IPS-15b (cell line): Measurements from ENCODE around the gene RRP12.

Experiments used
- H3K27me3 ChIP-seq: one replicate; pipeline ENCODE4 v1.6.1; 2013; ENCODE audit warnings: low read length; ENCODE audit not compliant: control insufficient read depth, insufficient read depth
- H3K36me3 ChIP-seq: one replicate; pipeline ENCODE4 v1.6.1; 2013; ENCODE audit warnings: low read length; ENCODE audit not compliant: control insufficient read depth, insufficient read depth
- H3K4me1 ChIP-seq: one replicate; pipeline ENCODE4 v1.6.1; 2013; ENCODE audit warnings: mild to moderate bottlenecking, low read length; ENCODE audit not compliant: control insufficient read depth, insufficient read depth
- H3K4me3 ChIP-seq: one replicate; pipeline ENCODE4 v1.5.1; 2013; ENCODE audit warnings: low read depth, low read length
- H3K9ac ChIP-seq: one replicate; pipeline ENCODE4 v1.6.1; 2013; ENCODE audit warnings: low read depth, mild to moderate bottlenecking, low read length
- H3K9me3 ChIP-seq: one replicate; pipeline ENCODE4 v1.6.1; 2013; ENCODE audit warnings: mild to moderate bottlenecking, low read length; ENCODE audit not compliant: control insufficient read depth, insufficient read depth

RRP12 gene

DNA sequence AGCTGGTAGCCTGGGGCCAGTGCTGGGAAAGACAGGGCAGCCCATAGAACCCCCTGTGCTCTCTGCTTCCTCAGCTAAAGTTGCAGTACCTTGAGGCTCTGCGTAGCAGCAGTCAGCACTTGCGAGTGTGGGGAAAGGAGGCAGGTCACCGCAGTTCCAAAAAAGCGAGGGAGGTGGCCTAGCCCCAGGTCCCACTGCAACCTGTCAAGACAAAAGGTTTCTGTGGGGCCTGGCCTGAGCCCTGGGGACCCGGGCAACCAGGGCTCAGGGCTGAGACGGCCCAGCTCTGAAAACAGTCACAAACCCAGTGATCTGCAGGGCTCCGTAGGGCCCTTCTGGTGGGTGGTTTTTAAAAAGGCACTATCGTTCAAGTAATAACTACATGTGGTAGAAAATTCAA, 19.5 kb downstream of the RRP12 start:
- Histone ChIP-seq H3K4me3 (no peak overlapping the region), H3K36me3 (peaks cover 51% of the 10 kb centered on the region), H3K9ac (no peak overlapping the region), H3K4me1 (no peaks in the 10 kb centered on the region), H3K27me3 (no peaks in the 10 kb centered on the region), H3K9me3 (no peaks in the 10 kb centered on the region)

DNA sequence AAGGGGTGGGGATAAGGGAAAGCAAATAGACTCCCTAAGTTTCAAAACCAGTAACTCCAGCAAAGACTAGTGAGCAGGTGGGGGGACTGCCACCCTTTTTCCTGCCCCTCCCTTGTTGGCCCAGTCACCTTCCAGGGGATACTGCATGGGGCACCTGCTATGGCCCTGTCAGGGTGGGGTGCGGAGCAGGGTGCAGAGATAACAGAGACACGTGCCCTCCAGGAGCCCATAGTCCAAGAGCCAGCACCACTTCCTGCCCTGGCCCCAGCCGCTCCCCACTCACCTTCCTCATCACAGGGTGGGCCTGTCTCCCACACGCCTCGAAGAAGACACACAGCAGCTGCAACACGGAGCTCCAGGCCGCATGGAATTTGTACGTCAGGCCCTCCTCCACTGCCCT, 20.6 kb downstream of the RRP12 start:
- H3K9ac ChIP-seq, result no peak overlapping the region
- H3K27me3 ChIP-seq, result no peaks in the 10 kb centered on the region
- H3K4me3 ChIP-seq, result no peak overlapping the region
- no peaks in the 10 kb centered on the region for H3K9me3 ChIP-seq
- H3K4me1 ChIP-seq, result no peaks in the 10 kb centered on the region
- peaks cover 49% of the 10 kb centered on the region for H3K36me3 ChIP-seq

DNA sequence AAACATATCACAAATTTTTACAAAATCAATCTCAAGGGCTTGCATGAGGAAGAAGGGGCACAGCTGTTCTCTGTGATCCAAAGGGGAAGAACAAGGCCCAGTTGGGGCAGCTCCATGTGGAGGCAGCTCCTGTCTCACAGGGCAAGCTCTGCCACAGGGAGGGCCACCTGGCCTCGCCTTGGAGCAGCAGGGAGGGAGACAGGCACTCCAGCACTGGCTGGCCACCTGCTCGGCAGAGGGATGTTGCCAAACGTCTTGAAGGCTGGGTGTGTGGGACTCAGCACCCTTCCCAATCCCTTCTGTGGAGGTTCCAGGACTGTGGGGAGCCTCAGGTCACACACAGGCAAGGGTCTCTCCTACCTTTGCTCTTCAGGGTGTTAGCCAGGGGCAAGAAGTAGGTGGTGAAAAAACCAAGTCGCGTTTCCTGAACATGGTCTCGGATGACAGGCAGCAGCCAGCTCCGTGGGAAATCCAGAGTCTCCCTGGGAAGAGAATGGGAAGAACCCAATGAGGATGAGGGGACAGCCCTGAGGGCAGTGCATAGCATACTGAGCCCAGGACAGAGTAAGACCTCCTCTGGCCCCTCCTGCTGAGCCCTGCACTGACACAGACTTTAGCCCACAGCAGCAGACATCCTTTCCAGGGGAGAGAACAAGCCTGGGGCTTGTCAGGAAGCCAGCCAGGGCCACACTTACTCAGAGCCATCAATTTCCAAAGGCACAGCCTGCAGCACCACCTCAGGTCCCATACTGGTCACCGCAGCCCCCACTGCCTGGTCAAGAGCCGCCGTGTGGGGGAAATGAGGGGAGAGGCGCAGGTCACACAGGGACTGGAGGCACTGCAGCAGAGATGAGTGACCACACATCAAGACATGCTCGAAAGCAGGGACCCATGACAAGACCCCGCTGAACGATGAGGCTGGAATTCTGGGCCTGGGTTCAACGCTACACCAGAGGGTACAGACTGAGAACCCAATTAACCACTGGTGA, 21.9 kb downstream of the RRP12 start:
- Histone ChIP-seq H3K27me3 (no peaks in the 10 kb centered on the region), H3K9ac (no peak overlapping the region), H3K36me3 (peaks cover 38% of the 10 kb centered on the region), H3K4me1 (no peaks in the 10 kb centered on the region), H3K9me3 (no peaks in the 10 kb centered on the region), H3K4me3 (no peak overlapping the region)

DNA sequence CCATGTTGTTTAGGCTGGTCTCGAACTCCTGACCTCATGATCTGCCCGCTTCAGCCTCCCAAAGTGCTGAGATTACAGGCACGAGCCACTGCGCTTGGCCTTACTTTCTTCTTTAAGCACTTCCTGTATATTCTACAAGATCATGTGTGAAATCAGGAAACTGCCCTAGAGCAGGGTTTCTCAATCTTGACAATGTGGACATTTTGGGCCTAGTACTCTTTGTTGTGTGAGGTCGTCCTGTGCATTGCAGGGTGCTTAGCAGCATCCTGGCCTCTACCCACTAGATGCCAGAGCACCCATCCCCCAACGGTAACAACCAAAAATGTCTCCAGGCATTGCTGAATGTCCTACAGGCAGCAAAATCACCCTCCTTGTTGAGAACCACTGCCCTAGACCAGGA, 24.7 kb downstream of the RRP12 start:
- Histone ChIP-seq H3K27me3 (no peaks in the 10 kb centered on the region), H3K36me3 (peaks cover 57% of the 10 kb centered on the region), H3K9me3 (no peaks in the 10 kb centered on the region), H3K9ac (no peak overlapping the region), H3K4me3 (no peak overlapping the region), H3K4me1 (no peaks in the 10 kb centered on the region)

DNA sequence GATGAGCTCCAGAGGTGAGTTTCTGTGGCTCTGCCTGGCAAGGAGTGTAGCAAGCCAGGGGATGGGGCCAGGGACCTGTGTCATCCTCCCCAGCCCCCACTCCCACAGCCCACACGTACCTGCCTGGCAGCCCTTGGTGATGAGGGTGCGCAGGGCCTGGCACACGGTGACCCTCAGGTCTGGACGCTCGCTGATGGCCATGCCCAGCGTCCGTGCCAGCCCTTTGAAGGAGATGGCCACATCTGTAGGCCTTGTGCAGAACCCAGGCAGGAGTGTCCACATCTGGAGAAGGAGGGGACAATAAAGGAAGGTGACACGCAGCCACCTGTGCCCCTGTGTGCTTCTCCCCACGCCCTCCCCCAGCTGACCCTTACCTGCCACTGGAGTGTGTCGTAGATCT, 27.7 kb downstream of the RRP12 start:
- Histone ChIP-seq H3K36me3 (peaks cover 64% of the 10 kb centered on the region), H3K9me3 (no peaks in the 10 kb centered on the region), H3K27me3 (no peaks in the 10 kb centered on the region), H3K4me3 (no peak overlapping the region), H3K4me1 (no peaks in the 10 kb centered on the region), H3K9ac (no peak overlapping the region)

DNA sequence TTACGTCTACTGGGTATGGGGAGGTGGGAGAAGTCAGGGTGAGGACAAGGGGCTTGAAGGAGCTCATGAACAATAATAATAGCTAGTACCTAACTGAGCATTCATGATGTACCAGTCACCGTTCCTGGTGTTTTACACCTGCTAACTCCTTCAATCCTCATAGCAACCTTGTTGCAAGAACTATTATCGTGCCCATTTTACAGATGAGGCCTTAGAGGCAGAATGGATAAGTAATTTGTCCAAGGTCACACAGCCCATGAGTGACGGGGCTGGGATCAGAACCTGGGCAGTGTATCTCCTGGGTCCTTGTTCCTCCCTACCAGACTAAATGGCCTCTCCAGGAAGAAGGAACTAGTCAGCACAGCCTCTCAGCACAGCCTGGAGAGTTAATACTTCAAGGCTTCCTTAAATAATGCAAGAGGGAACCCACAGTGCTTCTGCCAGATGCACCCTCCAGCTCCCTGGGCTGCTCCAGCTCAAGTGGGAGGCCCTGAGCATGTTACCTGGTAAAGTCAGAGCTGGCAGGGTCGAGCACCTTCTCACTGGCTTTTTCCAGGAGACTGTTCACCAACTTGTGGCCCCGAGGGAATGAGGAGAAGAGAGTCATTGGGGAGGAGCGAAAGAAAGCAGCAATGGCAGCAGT, 28.8 kb downstream of the RRP12 start:
- Histone ChIP-seq H3K9ac (no peak overlapping the region), H3K36me3 (peaks cover 60% of the 10 kb centered on the region), H3K9me3 (no peaks in the 10 kb centered on the region), H3K27me3 (no peaks in the 10 kb centered on the region), H3K4me1 (no peaks in the 10 kb centered on the region), H3K4me3 (no peak overlapping the region)

DNA sequence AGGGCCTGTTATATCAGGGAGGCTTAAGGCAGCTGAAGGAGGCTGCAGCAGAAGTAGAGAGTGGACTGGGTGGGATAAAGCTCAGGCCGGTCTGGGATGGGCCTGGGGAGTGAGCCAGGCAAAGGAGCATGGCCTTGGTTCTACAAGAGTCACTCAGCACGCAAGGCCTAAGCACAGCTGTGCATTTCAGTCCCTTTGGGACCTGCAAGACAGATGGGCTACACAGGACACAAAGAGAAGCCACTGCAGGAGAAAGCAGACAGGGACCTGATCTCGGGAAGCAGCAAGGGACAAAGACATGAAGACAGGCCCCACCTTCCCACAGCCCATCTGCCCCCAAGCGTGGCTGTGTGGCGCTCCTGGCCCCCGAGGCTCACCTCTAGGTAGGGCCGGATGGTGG, 29.4 kb downstream of the RRP12 start:
- no peaks in the 10 kb centered on the region for H3K9me3 ChIP-seq
- no peak overlapping the region for H3K9ac ChIP-seq
- H3K27me3 ChIP-seq, result no peaks in the 10 kb centered on the region
- peaks cover 66% of the 10 kb centered on the region for H3K36me3 ChIP-seq
- no peak overlapping the region for H3K4me3 ChIP-seq
- no peaks in the 10 kb centered on the region for H3K4me1 ChIP-seq

DNA sequence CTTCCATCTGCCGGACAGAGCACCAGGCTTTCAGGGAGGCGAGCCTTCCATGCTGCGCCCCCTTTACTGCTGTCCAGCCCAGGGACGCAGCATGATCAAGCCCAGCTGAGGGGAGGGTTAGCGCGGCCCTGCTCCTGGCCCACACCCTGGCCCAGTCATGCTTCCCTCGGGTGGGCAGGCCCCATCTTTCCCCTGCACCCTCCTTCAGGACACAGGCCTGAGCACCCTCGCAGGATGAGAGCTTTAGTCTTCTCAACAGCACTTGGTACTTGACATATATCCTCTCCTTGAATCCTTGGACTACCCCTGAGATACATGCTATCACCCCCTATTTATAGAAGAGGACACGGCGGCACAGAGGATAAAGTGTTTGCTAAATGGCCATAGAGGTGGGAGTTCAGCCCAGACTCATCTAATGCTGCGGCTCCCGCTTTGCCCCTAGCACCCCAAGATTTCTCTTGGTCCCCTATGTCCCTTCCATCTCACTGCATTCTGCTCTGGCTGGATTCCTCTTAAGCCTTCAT, 34.0 kb downstream of the RRP12 start:
- Histone ChIP-seq H3K9ac (no peak overlapping the region), H3K9me3 (no peaks in the 10 kb centered on the region), H3K4me1 (no peaks in the 10 kb centered on the region), H3K27me3 (no peaks in the 10 kb centered on the region), H3K36me3 (peaks cover 84% of the 10 kb centered on the region), H3K4me3 (no peak overlapping the region)

DNA sequence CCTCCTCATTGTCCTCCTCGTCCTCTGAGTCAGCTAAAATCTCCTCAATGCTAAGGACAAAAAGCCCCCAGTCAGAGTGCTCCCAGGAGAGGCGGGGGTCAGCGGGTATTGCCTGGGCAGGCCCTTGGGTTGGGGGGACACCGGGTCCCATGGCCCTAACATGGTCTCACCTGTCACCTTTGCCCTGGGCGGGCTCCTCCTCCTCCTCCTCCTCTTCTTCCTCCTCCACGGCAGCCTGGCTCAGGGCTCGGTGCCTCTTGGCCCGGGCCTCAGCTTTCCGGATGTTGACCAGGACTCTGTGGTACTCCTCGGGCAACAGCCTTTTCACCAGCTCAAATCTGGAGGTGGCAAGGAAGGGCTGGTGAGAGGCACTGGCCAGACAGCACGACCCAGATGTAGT, 34.6 kb downstream of the RRP12 start:
- H3K27me3 ChIP-seq, result no peaks in the 10 kb centered on the region
- H3K4me3 ChIP-seq, result no peak overlapping the region
- H3K36me3 ChIP-seq, result peaks cover 79% of the 10 kb centered on the region
- H3K4me1 ChIP-seq, result no peaks in the 10 kb centered on the region
- no peaks in the 10 kb centered on the region for H3K9me3 ChIP-seq
- H3K9ac ChIP-seq, result no peak overlapping the region

DNA sequence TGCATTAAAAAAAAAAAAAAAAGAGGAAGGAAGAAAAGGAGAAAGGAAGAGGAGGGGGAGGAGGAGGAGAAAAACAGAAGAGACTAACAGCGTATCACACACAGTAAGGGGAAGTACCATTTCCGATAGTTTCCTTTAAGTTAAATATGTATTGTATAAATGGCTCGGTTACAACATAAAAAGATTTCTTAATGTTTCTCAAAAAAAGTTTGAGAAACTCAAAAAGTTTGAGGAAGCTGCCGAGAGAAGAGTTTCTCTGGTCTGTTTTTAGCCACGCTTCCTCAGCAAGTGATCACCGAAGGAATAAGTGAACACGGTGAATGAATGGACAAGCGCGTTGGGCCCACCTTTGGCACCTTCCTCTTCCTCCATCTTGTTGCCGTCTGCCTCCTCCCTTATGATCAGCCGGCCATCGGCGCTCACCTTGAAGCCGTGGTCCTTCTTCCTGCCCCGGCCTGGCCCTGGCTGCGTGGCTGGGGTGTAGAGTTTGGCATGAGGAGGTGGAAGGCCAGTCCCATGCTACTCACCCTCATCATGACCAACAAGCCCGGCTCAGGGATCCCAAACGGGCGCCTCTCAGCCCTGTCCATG, 35.3 kb downstream of the RRP12 start:
- Histone ChIP-seq H3K27me3 (no peaks in the 10 kb centered on the region), H3K9ac (no peak overlapping the region), H3K36me3 (peaks cover 78% of the 10 kb centered on the region), H3K4me3 (no peak overlapping the region), H3K9me3 (no peaks in the 10 kb centered on the region), H3K4me1 (no peaks in the 10 kb centered on the region)

DNA sequence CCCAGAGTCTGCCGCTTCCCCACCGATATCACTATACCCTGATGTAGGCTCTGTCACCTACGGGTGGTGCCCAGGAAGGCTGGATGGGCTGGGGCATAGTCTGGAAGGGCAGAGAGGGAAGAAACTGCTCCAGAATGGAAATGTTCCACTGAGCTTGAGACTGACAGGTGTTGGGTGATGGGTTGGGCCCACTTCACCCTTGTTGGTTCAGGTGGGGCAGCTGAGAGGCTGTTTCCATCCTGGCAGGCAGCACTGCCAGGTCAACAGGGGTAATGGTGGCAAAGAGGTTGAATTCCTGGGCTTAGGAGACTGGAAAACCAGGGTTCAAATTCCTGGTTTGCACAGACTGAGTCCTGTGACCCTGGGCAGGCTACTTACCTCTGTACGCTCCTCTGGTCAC, 38.1 kb downstream of the RRP12 start:
- Histone ChIP-seq H3K9ac (no peak overlapping the region), H3K4me1 (no peaks in the 10 kb centered on the region), H3K27me3 (no peaks in the 10 kb centered on the region), H3K9me3 (no peaks in the 10 kb centered on the region), H3K36me3 (peaks cover 76% of the 10 kb centered on the region), H3K4me3 (no peak overlapping the region)
